NCI-H748 (cell line): ENCODE measurements around the gene APBA3.

Source experiments
- DNase-seq: peaks from one replicate; lab custom pipeline; 2025; ENCODE audit not compliant: unreplicated experiment; lab: John Stamatoyannopoulos, UW

APBA3 gene

GRCh38 chr19:3721887-3722442 is 39.5 kb downstream of the APBA3 start:
- no peak for DNase-seq

GRCh38 chr19:3721131-3721886 is 40.2 kb downstream of the APBA3 start:
- peak; percentile 90 for DNase-seq

- DNase-seq, result no peak
These were observed 41.1 kb downstream of the APBA3 start for GRCh38 chr19:3720349-3720917.

- DNase-seq, result no peak
These were observed 41.6 kb downstream of the APBA3 start for GRCh38 chr19:3719868-3720267.

- no peak for DNase-seq
These were observed 45.3 kb downstream of the APBA3 start for GRCh38 chr19:3716147-3716668.

GRCh38 chr19:3712663-3713611 is 48.6 kb downstream of the APBA3 start:
- no peak for DNase-seq

- DNase-seq, result peak; percentile 64
These were observed 51.2 kb downstream of the APBA3 start for GRCh38 chr19:3710265-3710812.

- no peak for DNase-seq
These were observed 53.1 kb downstream of the APBA3 start, which contains the start of gene TJP3 for GRCh38 chr19:3708207-3708931. TSS of gene TJP3 (plus strand) at chr19:3708384. CDS start at chr19:3728433, 20,049 bp downstream.

- DNase-seq, result no peak
These were observed 53.7 kb downstream of the APBA3 start for GRCh38 chr19:3707868-3708206.

- DNase-seq, result no peak
These were observed 60.3 kb downstream of the APBA3 start for GRCh38 chr19:3701200-3701599.
